Chondrocyte (in vitro differentiated cells): Measurements from ENCODE around the gene MMP21. TPM values are rescaled to one million over a fixed set of nuclear protein-coding genes. Genes with fewer than 3 reads are reported as not detected.

Experiments
- DNase-seq: peaks from one replicate; pipeline ENCODE4 v3.0.0; 2021; ENCODE audit warnings: mixed read lengths, low spot score
- H3K27ac Mint-ChIP-seq: one replicate; pipeline ENCODE4 v1.8.0; 2021; ENCODE audit warnings: mild to moderate bottlenecking, moderate library complexity, mixed read lengths; ENCODE audit not compliant: unreplicated experiment
- H3K27me3 Mint-ChIP-seq: 2 replicates; pipeline ENCODE4 v1.8.0; 2021; ENCODE audit warnings: low read depth, mixed read lengths
- H3K36me3 Mint-ChIP-seq: 2 replicates; pipeline ENCODE4 v1.8.0; 2021; ENCODE audit warnings: low read depth, mixed read lengths
- H3K4me1 Mint-ChIP-seq: 2 replicates; pipeline ENCODE4 v1.8.0; 2021; ENCODE audit warnings: low read depth, mild to moderate bottlenecking, mixed read lengths
- H3K4me3 Mint-ChIP-seq: one replicate; pipeline ENCODE4 v1.8.0; 2021; ENCODE audit warnings: mild to moderate bottlenecking, moderate library complexity, mixed read lengths; ENCODE audit not compliant: unreplicated experiment
- H3K9me3 Mint-ChIP-seq: 2 replicates; pipeline ENCODE4 v1.8.0; 2021; ENCODE audit warnings: low read depth, mixed read lengths
- CTCF ChIP-seq: fragments of 200-600 bp; sonication (generic); IDR thresholded peaks from 2 replicates; pipeline ENCODE4 v1.5.0; 2021; ENCODE audit warnings: antibody characterized with exemption, mild to moderate bottlenecking, moderate library complexity
- total RNA-seq: library from RNA; stranded (reverse); gene quantifications from 3 replicates; pipeline ENCODE4 v1.2.1, GENCODE V29; 2021

Gene MMP21
- total RNA-seq, 1 donor from 2014 or later: not detected

GRCh38 chr10:125770844-125771243, 4.8 kb downstream of the MMP21 start:
- Mint-ChIP-seq H3K27me3 (peaks cover 3% of the 10 kb centered on the region), H3K4me3 (no peak overlapping the region), H3K27ac (no peak overlapping the region), H3K4me1 (peaks cover 13% of the 10 kb centered on the region), H3K9me3 (no peaks in the 10 kb centered on the region), H3K36me3 (peaks cover 6% of the 10 kb centered on the region)
- no peak for DNase-seq
- no peak for TF ChIP-seq CTCF

GRCh38 chr10:125769175-125769574, 6.4 kb downstream of the MMP21 start:
- no peak overlapping the region for H3K27ac Mint-ChIP-seq
- no peak overlapping the region for H3K4me3 Mint-ChIP-seq
- no peak for TF ChIP-seq CTCF
- no peaks in the 10 kb centered on the region for H3K9me3 Mint-ChIP-seq
- peaks cover 15% of the 10 kb centered on the region for H3K36me3 Mint-ChIP-seq
- no peak for DNase-seq
- H3K4me1 Mint-ChIP-seq: peaks cover 13% of the 10 kb centered on the region
- no peaks in the 10 kb centered on the region for H3K27me3 Mint-ChIP-seq

- no peak for DNase-seq
- H3K4me3 Mint-ChIP-seq: no peak overlapping the region
- H3K9me3 Mint-ChIP-seq: no peaks in the 10 kb centered on the region
- H3K27me3 Mint-ChIP-seq: no peaks in the 10 kb centered on the region
- TF ChIP-seq CTCF: no peak
- H3K27ac Mint-ChIP-seq: peak overlapping the region; percentile 42
- peaks cover 13% of the 10 kb centered on the region for H3K4me1 Mint-ChIP-seq
- peaks cover 19% of the 10 kb centered on the region for H3K36me3 Mint-ChIP-seq
These were observed 7.3 kb downstream of the MMP21 start for GRCh38 chr10:125768219-125768855.

- Mint-ChIP-seq H3K4me3 (no peak overlapping the region), H3K9me3 (no peaks in the 10 kb centered on the region), H3K27ac (no peak overlapping the region), H3K27me3 (no peaks in the 10 kb centered on the region), H3K36me3 (peaks cover 26% of the 10 kb centered on the region), H3K4me1 (peaks cover 13% of the 10 kb centered on the region)
- DNase-seq: no peak
- TF ChIP-seq CTCF: no peak
These were observed 9.1 kb downstream of the MMP21 start for GRCh38 chr10:125766511-125766910.

- Mint-ChIP-seq H3K4me1 (peaks cover 13% of the 10 kb centered on the region), H3K4me3 (no peak overlapping the region), H3K27ac (no peak overlapping the region), H3K9me3 (no peaks in the 10 kb centered on the region), H3K36me3 (peaks cover 28% of the 10 kb centered on the region), H3K27me3 (no peaks in the 10 kb centered on the region)
- DNase-seq: no peak
- no peak for TF ChIP-seq CTCF
These were observed 9.8 kb downstream of the MMP21 start for GRCh38 chr10:125765835-125766234.
